Upper lobe of left lung (tissue), 4 donors: ENCODE measurements around the gene GRPEL1.

ENCODE experiments used
- CTCF ChIP-seq, 6 experiments: fragments of 450-650 bp in 4 of 6; fragments of 200-600 bp in 2 of 6; sonication (generic) in 2 of 6; IDR thresholded peaks; one replicate each; pipeline ENCODE4 v1.5.1; 2016 to 2019; ENCODE audit warnings: antibody characterized with exemption in 6 of 6
- EP300 ChIP-seq, 4 donors: sonication (generic); formaldehyde crosslinking; IDR thresholded peaks; one replicate each; pipeline ENCODE4 v1.5.1; 2017; ENCODE audit warnings: antibody characterized with exemption in 4 of 4, control low read depth in 2 of 4
- POLR2A ChIP-seq, 4 donors: fragments of 450-650 bp; IDR thresholded peaks; one replicate each; pipeline ENCODE4 v1.5.1; 2016 to 2017; ENCODE audit warnings: antibody characterized with exemption in 4 of 4, mild to moderate bottlenecking in 2 of 4
- POLR2AphosphoS5 ChIP-seq, 2 donors: sonication (generic); formaldehyde crosslinking; IDR thresholded peaks; one replicate each; pipeline ENCODE4 v1.5.1; 2017; ENCODE audit warnings: antibody characterized with exemption in 2 of 2

GRCh38 chr4:7043284-7044136, 24.4 kb downstream of the GRPEL1 start, which contains the start of gene TADA2B:
- peak in 1 of 6 experiments; percentile 18 for TF ChIP-seq CTCF (IDR thresholded peaks at IDR 0.05)
- TF ChIP-seq EP300 (IDR thresholded peaks at IDR 0.05), result no peak
- peak in 2 of 4 donors; percentile 28 to 33 for TF ChIP-seq POLR2A (IDR thresholded peaks at IDR 0.05)
- no peak for TF ChIP-seq POLR2AphosphoS5 (IDR thresholded peaks at IDR 0.05)
